CD4-positive, alpha-beta T cell treated with Interleukin-4 for 4 hours (primary cell): ENCODE data around the gene HES4.
A peak's percentile ranks its signal among the peaks of the same experiment; 100 is the strongest.
"Not testable (repeated sequence)": the region's sequence is repeated elsewhere in the genome, so short reads cannot be mapped to it uniquely, and the experiment has no call there.

Source experiments
- DNase-seq: peaks from one replicate; pipeline ENCODE4 v3.0.0-alpha.2; 2020

The HES4 gene

GRCh38 chr1:996851-997712, 2.8 kb downstream of the HES4 start:
- DNase-seq, result no peak

GRCh38 chr1:995665-996633, 3.9 kb downstream of the HES4 start:
- no peak for DNase-seq

GRCh38 chr1:994546-994945, 5.4 kb downstream of the HES4 start:
- not testable (repeated sequence) for DNase-seq

- DNase-seq, result no peak
Observed at GRCh38 chr1:993379-993995, 6.4 kb downstream of the HES4 start.

- DNase-seq, result no peak
Observed at GRCh38 chr1:992362-992761, 7.5 kb downstream of the HES4 start.

GRCh38 chr1:991895-992294, 8.0 kb downstream of the HES4 start:
- DNase-seq, result no peak

GRCh38 chr1:991275-991674, 8.6 kb downstream of the HES4 start:
- DNase-seq, result not testable (repeated sequence)

- DNase-seq, result not testable (repeated sequence)
Observed at GRCh38 chr1:988061-988460, 11.8 kb downstream of the HES4 start.

GRCh38 chr1:985126-985525, 14.8 kb downstream of the HES4 start:
- no peak for DNase-seq

GRCh38 chr1:984476-984814, 15.5 kb downstream of the HES4 start:
- no peak for DNase-seq

- DNase-seq, result peak; percentile 40
Observed at GRCh38 chr1:983798-984475, 16.0 kb downstream of the HES4 start.

- no peak for DNase-seq
Observed at GRCh38 chr1:982765-983436, 17.0 kb downstream of the HES4 start.

GRCh38 chr1:981955-982558, 17.8 kb downstream of the HES4 start, which contains the start of gene PERM1:
PERM1 (minus strand) TSS chr1:982093; CDS start chr1:981029, 1,064 bp downstream.
- DNase-seq, result no peak

GRCh38 chr1:981491-981954, 18.4 kb downstream of the HES4 start:
- no peak for DNase-seq

GRCh38 chr1:980602-981395, 19.1 kb downstream of the HES4 start:
- DNase-seq, result no peak

- DNase-seq, result no peak
Observed at GRCh38 chr1:980137-980571, 19.7 kb downstream of the HES4 start.

- DNase-seq, result no peak
Observed at GRCh38 chr1:979744-980072, 20.2 kb downstream of the HES4 start.

GRCh38 chr1:978835-979743, 20.8 kb downstream of the HES4 start:
- no peak for DNase-seq

GRCh38 chr1:978069-978834, 21.6 kb downstream of the HES4 start:
- DNase-seq, result no peak
